DND-41 (cell line): ENCODE results near the gene INSIG2.

Experiments used
- ATAC-seq: fragments of 200-7000 bp; cut with Tn5 transposase; 3 replicates; pipeline ENCODE4 v1.9.1; 2021; ENCODE audit warnings: low read depth; ENCODE audit not compliant: insufficient read depth
- DNase-seq: peaks from one replicate; pipeline ENCODE4 v3.0.0-alpha.2; 2020
- H2AFZ ChIP-seq: 2 replicates; pipeline ENCODE4 v1.6.0; 2012; ENCODE audit warnings: low read depth, low read length
- H3K27ac ChIP-seq: 2 replicates; pipeline ENCODE4 v1.5.1; 2012; ENCODE audit warnings: low read length, inconsistent platforms
- H3K27me3 ChIP-seq: fragments of 200-600 bp; sonication (generic); 2 replicates; pipeline ENCODE4 v1.6.0; 2012; ENCODE audit warnings: low read length, mild to moderate bottlenecking, inconsistent platforms; ENCODE audit not compliant: insufficient read depth, poor library complexity
- H3K36me3 ChIP-seq: 2 replicates; pipeline ENCODE4 v1.5.1; 2012; ENCODE audit warnings: low read length, inconsistent platforms; ENCODE audit not compliant: insufficient read depth
- H3K4me1 ChIP-seq: 2 replicates; pipeline ENCODE4 v1.5.1; 2012; ENCODE audit warnings: mild to moderate bottlenecking, low read length; ENCODE audit not compliant: insufficient read depth
- H3K4me2 ChIP-seq: 2 replicates; pipeline ENCODE4 v1.6.0; 2012; ENCODE audit warnings: mild to moderate bottlenecking, moderate library complexity, low read length, inconsistent platforms; ENCODE audit not compliant: insufficient read depth
- H3K4me3 ChIP-seq, 2 experiments: fragments of 200-600 bp in 1 of 2; shearing (Covaris generic) in 1 of 2; 2 replicates each; pipeline ENCODE4 v1.5.1; 2012 to 2016; ENCODE audit warnings: inconsistent platforms in 2 of 2, low read length in 2 of 2, mild to moderate bottlenecking in 2 of 2, low read depth in 1 of 2, moderate library complexity in 1 of 2
- H3K79me2 ChIP-seq: 2 replicates; pipeline ENCODE4 v1.6.0; 2012; ENCODE audit warnings: low read length, inconsistent platforms; ENCODE audit not compliant: insufficient read depth
- H3K9ac ChIP-seq: 2 replicates; pipeline ENCODE4 v1.6.0; 2012; ENCODE audit warnings: low read depth, mild to moderate bottlenecking, inconsistent platforms, low read length, moderate library complexity
- H3K9me3 ChIP-seq: 2 replicates; pipeline ENCODE4 v1.5.1; 2012; ENCODE audit warnings: low read length, moderate library complexity, mild to moderate bottlenecking, inconsistent platforms; ENCODE audit not compliant: insufficient read depth, severe bottlenecking
- H4K20me1 ChIP-seq: 2 replicates; pipeline ENCODE4 v1.6.0; 2012; ENCODE audit warnings: low read length; ENCODE audit not compliant: insufficient read depth
- CTCF ChIP-seq: IDR thresholded peaks from 2 replicates; pipeline ENCODE4 v1.5.1; 2012; ENCODE audit warnings: borderline replicate concordance, low read length, moderate library complexity, mild to moderate bottlenecking; ENCODE audit not compliant: poor library complexity, severe bottlenecking; ENCODE audit errors: extremely low read depth
- EZH2 ChIP-seq: IDR thresholded peaks from 3 replicates; pipeline ENCODE4 v1.6.1; 2012; ENCODE audit warnings: borderline replicate concordance, low read depth, mild to moderate bottlenecking, moderate library complexity, low read length, inconsistent platforms; ENCODE audit not compliant: severe bottlenecking

The INSIG2 gene

GRCh38 chr2:118124288-118124891, 36.1 kb downstream of the INSIG2 start:
- TF ChIP-seq EZH2 (no peak), CTCF (no peak)
- Histone ChIP-seq H3K4me3 (no peak overlapping the region), H3K4me1 (no peaks in the 10 kb centered on the region), H3K9me3 (no peaks in the 10 kb centered on the region), H4K20me1 (no peaks in the 10 kb centered on the region), H3K79me2 (no peaks in the 10 kb centered on the region), H3K9ac (no peak overlapping the region), H3K36me3 (no peaks in the 10 kb centered on the region), H3K27me3 (no peaks in the 10 kb centered on the region), H2AFZ (no peak overlapping the region), H3K27ac (no peak overlapping the region), H3K4me2 (no peak overlapping the region)
- ATAC-seq (no peak), DNase-seq (no peak)

GRCh38 chr2:118127250-118127649, 39.0 kb downstream of the INSIG2 start:
- Histone ChIP-seq H3K4me2 (no peak overlapping the region), H3K4me1 (no peaks in the 10 kb centered on the region), H4K20me1 (no peaks in the 10 kb centered on the region), H3K36me3 (no peaks in the 10 kb centered on the region), H3K27me3 (no peaks in the 10 kb centered on the region), H3K79me2 (no peaks in the 10 kb centered on the region), H3K27ac (no peak overlapping the region), H3K9me3 (no peaks in the 10 kb centered on the region), H2AFZ (no peak overlapping the region), H3K9ac (no peak overlapping the region), H3K4me3 (no peak overlapping the region)
- TF ChIP-seq CTCF (no peak), EZH2 (no peak)
- DNase-seq = no peak
- no peak for ATAC-seq

GRCh38 chr2:118128826-118129225, 40.6 kb downstream of the INSIG2 start:
- Histone ChIP-seq H3K9ac (no peak overlapping the region), H3K4me1 (no peaks in the 10 kb centered on the region)
- ATAC-seq = no peak

More at GRCh38 chr2:118128826-118129225, 40.6 kb downstream of the INSIG2 start:
- no peaks in the 10 kb centered on the region for H3K79me2 ChIP-seq
- no peak for DNase-seq
- H3K27me3 ChIP-seq = no peaks in the 10 kb centered on the region
- no peaks in the 10 kb centered on the region for H3K36me3 ChIP-seq
- no peak overlapping the region for H3K27ac ChIP-seq
- H3K9me3 ChIP-seq = no peaks in the 10 kb centered on the region
- H2AFZ ChIP-seq = no peak overlapping the region
- H3K4me2 ChIP-seq = no peak overlapping the region
- H4K20me1 ChIP-seq = no peaks in the 10 kb centered on the region
- H3K4me3 ChIP-seq = no peak overlapping the region
- TF ChIP-seq EZH2 = no peak
- TF ChIP-seq CTCF = no peak
